Activated effector memory CD4-positive, alpha-beta T cell treated with anti-CD3 and anti-CD28 coated beads, Interleukin-2, amount 50 U/mL, for 16 hours (primary cell): Measurements from ENCODE around the gene APOBEC2.
A peak's percentile ranks its signal among the peaks of the same experiment; 100 is the strongest.

Source experiments
- DNase-seq: peaks from one replicate; pipeline ENCODE4 v3.0.0-alpha.2; 2020

The APOBEC2 gene

GRCh38 chr6:41039060-41039998 is 13.7 kb upstream of the APOBEC2 start, which contains the start of gene UNC5CL:
Gene UNC5CL, minus strand, starts transcription at chr6:41039221. Its CDS starts 4,147 bp downstream, at chr6:41035074.
- peak; percentile 81 for DNase-seq

GRCh38 chr6:41040101-41040939 is 12.7 kb upstream of the APOBEC2 start:
- peak; percentile 34 for DNase-seq

GRCh38 chr6:41040940-41041536 is 12.0 kb upstream of the APOBEC2 start:
- peak; percentile 39 for DNase-seq

DNA sequence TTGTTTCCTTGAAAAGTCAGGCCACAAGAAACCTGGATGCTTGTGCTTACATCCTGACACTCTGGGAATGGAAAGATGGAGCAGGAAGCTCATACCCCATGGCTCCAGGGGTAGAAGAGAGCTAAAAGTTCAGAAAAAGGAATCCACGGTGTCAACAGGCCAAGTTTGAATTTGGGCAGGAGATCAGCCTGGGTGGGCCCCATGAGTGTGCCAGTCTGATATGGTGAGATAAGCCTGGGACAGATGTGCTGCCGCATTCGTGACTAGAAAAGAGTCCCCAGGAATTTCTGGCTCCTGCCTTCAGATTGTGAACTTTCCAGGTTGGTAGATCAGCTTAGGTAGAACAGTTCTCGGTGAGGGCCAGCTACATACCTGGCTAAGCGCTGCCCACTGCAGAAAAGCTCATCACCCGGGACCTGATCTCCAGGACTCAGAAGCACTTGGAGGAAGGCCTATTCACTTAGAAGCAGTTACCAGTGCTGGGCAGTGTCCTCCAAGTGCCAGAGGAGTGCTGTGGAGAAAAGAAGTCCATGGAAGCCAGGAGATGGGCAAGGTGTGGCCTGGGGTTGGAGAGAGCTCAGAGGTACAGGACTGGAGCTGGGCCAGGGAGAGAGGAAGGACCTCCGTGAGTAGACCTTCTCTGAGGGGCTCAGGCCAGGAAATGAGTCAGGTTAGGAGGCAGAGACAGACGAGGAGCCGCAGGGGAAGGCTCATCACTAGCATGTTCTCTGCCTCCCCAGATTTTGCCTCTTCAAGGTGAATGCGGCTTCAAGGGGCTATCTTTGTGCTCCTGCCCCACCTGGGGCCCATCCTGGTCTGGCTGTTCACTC is 10.6 kb upstream of the APOBEC2 start, which contains the start of gene TSPO2:
TSS of gene TSPO2 (plus strand) at position 242 of the 830 bp plus-strand sequence. CDS start at position 761, 519 bp downstream.
- DNase-seq: peak; percentile 19

- DNase-seq: no peak
These were observed 9.9 kb upstream of the APOBEC2 start for GRCh38 chr6:41043151-41043550.

- DNase-seq: peak; percentile 49
These were observed 7.3 kb upstream of the APOBEC2 start for GRCh38 chr6:41045664-41046063.

DNA sequence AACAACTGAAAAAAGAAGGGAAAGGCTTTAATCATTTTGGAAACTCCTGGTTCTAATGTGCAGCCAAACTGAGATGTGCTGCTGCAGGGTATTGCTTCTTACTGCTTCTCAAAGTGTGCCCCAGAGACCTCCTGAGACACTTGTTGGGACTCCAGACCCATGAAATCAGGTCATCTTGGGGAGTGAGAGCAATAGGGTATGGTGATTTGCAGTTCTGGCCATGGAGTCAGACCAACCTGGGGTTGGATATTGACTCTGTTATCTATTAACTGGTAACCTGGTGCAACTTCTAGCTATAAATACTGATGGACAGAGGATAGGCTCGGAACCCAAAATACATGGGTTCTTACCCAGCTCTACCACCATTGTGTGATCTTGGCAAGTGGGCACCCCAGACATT is 6.9 kb upstream of the APOBEC2 start:
- DNase-seq: no peak

DNA sequence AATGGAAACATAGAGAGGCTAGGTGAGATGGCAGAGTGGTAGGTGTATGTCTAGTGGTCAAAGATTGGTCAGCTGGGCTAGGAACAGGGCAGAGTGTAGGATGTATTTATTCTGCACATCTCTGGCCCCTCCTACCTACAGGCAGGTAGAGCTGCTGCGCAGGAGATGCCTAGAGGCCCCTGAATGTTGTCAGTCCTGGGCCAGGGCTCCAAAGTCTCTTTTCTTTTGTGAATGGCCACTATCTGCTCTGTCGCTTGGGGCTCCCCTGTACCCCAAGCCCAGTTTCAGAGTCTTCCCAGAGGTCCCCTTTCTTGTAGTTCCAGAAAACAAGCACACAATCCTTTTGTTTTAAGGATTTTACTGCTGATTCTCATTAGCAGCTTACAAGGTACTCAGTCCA is 5.7 kb upstream of the APOBEC2 start:
- peak; percentile 17 for DNase-seq

DNA sequence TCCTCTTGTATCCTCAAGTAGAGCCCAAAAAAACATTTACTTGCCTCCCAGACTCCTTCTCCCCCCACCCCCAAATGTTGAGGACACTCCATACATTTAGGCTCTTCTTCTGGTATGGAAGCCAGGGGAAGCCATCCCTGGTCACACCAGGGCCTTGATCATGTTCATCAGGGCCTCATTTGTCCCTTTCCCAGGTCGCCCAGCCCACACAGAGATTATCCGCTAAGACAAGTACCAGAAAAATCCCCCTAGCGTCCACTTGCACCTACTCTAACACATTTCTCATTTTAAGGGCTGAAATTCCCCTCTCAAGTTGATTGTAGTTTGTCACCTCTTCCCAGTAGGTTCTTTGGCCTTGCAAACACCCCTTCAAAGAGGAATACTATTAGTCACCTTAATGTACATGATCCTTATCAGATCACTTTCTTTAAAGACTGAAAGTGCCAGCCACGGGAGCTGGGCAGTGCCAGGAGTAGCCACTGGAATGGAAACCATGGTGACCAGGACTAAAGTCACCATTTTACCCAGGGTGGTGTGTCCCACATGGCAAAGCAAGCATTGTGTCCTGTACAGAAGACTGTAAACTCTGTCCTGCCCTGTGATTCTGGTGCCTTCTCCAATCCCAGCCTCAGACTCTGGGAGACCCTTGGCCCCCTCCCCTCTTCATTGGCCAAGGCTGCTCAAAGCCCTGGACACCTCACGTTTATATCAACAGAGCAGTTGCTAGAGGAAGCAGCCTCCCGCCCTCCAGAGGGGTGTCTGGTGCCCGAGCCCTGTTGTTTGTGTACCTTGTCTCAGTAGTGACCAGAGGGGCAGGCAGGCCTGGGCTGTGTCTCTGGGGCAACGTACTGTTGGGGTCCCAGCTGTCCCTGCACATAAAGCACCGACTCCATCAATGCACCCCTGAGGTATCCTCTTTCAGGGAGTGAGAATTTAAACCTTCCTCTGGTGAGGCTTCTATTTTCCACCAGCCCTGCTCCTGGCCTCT is 5.0 kb upstream of the APOBEC2 start:
- peak; percentile 50 for DNase-seq

- no peak for DNase-seq
These were observed 3.5 kb upstream of the APOBEC2 start for GRCh38 chr6:41049521-41049920.

DNA sequence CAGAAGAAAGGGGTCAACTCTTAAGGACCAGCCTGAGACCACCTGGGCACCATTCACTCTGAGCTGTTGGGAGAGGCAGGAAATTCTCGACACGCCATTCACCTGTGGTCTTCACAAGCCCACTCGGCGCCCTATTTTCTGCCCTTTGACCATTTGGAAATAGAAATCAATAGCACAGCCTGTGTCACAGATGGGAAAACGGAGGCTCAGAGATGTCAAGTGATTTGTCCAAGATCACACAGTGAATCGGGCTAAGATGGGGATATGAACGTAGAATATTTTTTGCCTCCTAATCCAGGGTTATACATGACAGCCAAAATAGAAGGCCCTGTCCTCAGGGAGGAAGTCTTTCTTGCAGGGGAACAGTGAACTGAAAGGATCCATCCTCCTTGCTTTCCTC is 3.0 kb upstream of the APOBEC2 start:
- no peak for DNase-seq

- DNase-seq: no peak
These were observed 2.5 kb upstream of the APOBEC2 start for GRCh38 chr6:41050536-41050935.

DNA sequence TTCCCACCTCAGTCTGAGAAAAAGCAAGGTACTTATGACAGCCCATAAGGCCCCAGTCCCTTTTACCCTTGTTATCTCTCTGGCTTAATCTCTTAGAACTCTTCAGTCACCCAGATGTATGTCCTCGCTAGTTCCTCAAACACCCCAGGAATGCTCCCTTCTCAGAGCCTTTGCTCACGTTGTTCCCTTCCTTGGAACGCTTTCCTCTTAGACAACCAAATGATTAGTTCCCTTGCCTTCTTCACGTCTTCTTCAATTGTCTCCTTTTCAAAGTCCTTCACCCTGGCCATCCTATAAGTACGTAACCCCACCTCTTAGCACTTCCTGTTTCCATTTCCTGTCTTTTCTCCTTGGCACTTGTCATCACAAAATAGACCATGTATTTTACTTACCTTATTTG is 1.1 kb upstream of the APOBEC2 start:
- no peak for DNase-seq

- DNase-seq: no peak
These were observed 1.5 kb downstream of the APOBEC2 start for GRCh38 chr6:41054511-41054910.

DNA sequence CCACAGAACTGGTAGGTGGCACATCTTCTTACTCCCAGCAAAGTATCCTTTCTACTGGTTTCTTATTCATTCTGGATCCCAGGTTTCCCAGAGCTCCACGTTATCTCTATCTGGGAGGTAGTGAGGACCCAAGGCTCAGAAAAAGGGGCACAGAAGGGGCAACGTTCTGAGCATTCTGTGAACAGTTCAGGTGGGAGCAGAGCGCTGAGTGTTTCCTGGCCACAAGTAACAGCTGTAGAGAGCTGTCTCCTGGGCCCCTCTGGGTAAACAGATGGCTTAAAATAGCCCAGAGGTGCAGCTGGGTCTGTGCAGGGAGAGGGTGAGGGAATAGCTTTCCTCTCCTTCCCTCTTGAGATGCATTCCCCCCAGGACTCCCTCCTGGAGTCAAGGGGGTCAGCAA is 2.1 kb downstream of the APOBEC2 start:
- no peak for DNase-seq

GRCh38 chr6:41056768-41057490 is 3.9 kb downstream of the APOBEC2 start:
- DNase-seq: no peak

GRCh38 chr6:41058783-41059181 is 5.8 kb downstream of the APOBEC2 start:
- no peak for DNase-seq

GRCh38 chr6:41059556-41059955 is 6.6 kb downstream of the APOBEC2 start:
- DNase-seq: no peak

GRCh38 chr6:41061196-41061726 is 8.3 kb downstream of the APOBEC2 start:
- no peak for DNase-seq

GRCh38 chr6:41062056-41062455 is 9.1 kb downstream of the APOBEC2 start:
- DNase-seq: no peak
